AG09309 (cell line): ENCODE data around the gene BTAF1.

Experiments used
- DNase-seq: peaks from one replicate; pipeline ENCODE4 v3.0.0-alpha.2; 2010; ENCODE audit warnings: low read depth
- H3K4me3 ChIP-seq: 2 replicates; pipeline ENCODE4 v1.5.1; 2011; ENCODE audit warnings: mild to moderate bottlenecking, low read depth, low read length, moderate library complexity; ENCODE audit not compliant: control insufficient read depth
- CTCF ChIP-seq: IDR thresholded peaks from 2 replicates; pipeline ENCODE4 v1.5.1; 2011; ENCODE audit warnings: mild to moderate bottlenecking, low read depth, low read length, inconsistent platforms; ENCODE audit not compliant: insufficient read depth, control insufficient read depth; ENCODE audit errors: missing control alignments

BTAF1 gene

GRCh38 chr10:92038949-92039348, 115.4 kb downstream of the BTAF1 start:
- H3K4me3 ChIP-seq = no peak overlapping the region
- TF ChIP-seq CTCF = no peak
- no peak for DNase-seq

GRCh38 chr10:92042541-92042940, 119.0 kb downstream of the BTAF1 start:
- no peak overlapping the region for H3K4me3 ChIP-seq
- no peak for DNase-seq
- no peak for TF ChIP-seq CTCF

- DNase-seq = no peak
- no peak overlapping the region for H3K4me3 ChIP-seq
- no peak for TF ChIP-seq CTCF
These were observed 122.1 kb downstream of the BTAF1 start for GRCh38 chr10:92045641-92046106.

- TF ChIP-seq CTCF = no peak
- H3K4me3 ChIP-seq = no peak overlapping the region
- DNase-seq = no peak
These were observed 123.6 kb downstream of the BTAF1 start for GRCh38 chr10:92047215-92047614.

GRCh38 chr10:92052088-92052487, 128.5 kb downstream of the BTAF1 start:
- H3K4me3 ChIP-seq = no peak overlapping the region
- DNase-seq = no peak
- no peak for TF ChIP-seq CTCF

GRCh38 chr10:92052741-92053140, 129.2 kb downstream of the BTAF1 start:
- no peak overlapping the region for H3K4me3 ChIP-seq
- TF ChIP-seq CTCF = no peak
- no peak for DNase-seq

GRCh38 chr10:92054807-92055206, 131.2 kb downstream of the BTAF1 start:
- TF ChIP-seq CTCF = no peak
- no peak for DNase-seq
- no peak overlapping the region for H3K4me3 ChIP-seq
